ENCODE data around the gene ZNF799.
A peak's percentile ranks its signal among the peaks of the same experiment; 100 is the strongest.
"Not testable (repeated sequence)": the region's sequence is repeated elsewhere in the genome, so short reads cannot be mapped to it uniquely, and the experiment has no call there.

ZNF799 gene

GRCh38 chr19:12425236-12425887 lies 24.3 kb upstream of the ZNF799 start:
- no peak for DNase-seq (ENCODE audit: low spot score)
- no peak for TF ChIP-seq CTCF (IDR thresholded peaks at IDR 0.05; ENCODE audit: extremely low read depth, missing control alignments)

GRCh38 chr19:12417273-12417672 lies 16.2 kb upstream of the ZNF799 start:
- not testable (repeated sequence) for DNase-seq (ENCODE audit: low spot score)

GRCh38 chr19:12411893-12412292 lies 10.8 kb upstream of the ZNF799 start:
- DNase-seq (ENCODE audit: low spot score) = no peak
- no peak for TF ChIP-seq CTCF (IDR thresholded peaks at IDR 0.05; ENCODE audit: extremely low read depth, missing control alignments)

DNA sequence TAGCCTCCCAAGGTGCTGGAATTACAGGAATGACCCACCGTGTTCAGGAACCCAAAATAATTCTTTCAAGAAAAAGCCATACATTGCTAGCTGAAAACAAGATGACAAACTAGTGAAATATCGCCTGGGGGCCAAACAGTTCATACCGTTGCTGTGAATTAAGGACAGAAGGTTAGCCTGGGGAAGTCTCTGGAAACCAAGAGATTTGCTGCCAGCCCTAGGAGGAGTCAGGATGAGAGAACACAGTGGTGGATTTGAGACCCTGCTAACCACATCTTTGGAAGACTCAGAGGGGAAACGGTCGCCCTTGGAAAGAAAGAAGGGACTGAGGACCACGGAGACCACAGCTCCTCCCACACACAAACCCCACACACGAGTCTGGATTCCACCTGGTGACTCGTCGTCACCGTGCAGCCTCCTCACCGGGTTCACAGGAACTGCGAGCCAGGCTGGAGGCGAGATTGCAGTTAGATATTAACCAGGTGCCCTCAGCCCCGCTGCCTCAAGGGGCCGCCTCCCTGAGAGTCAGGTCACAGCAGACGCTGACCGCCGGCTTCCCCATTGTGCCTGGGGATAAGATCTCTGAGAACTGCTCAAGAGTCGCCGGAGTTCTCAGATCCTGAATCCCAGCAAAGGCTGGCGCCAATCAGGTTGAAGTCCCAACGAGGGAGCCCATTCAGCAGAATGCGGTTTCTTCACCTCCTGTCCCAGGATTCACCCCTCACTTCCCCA lies 1.0 kb downstream of the ZNF799 start:
- DNase-seq (ENCODE audit: low spot score) = peak; percentile 10

- DNase-seq (ENCODE audit: low spot score) = not testable (repeated sequence)
Measured at GRCh38 chr19:12391148-12391547, 9.9 kb downstream of the ZNF799 start.

DNA sequence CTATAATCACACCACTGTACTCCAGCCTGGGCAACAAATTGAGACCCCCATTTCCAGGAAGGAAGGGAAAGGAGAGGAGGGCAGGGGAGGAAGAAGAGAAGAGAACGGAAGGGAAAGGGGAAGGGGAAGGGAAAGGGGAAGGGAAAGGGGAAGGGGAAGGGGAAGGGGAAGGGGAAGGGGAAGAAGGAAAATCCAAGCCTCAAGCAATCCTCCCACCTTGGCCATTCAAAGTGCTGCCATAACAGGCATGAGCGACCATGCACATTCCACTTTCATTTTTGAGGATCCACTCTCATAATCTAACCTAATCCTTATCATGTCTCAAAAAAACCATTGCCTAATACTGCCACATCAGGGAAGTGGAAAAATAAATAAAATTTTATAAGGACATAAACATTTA lies 14.7 kb downstream of the ZNF799 start:
- not testable (repeated sequence) for DNase-seq (ENCODE audit: low spot score)

- TF ChIP-seq CTCF (IDR thresholded peaks at IDR 0.05; ENCODE audit: extremely low read depth, missing control alignments) = no peak
- no peak for DNase-seq (ENCODE audit: low spot score)
Measured at GRCh38 chr19:12380444-12380737, 20.7 kb downstream of the ZNF799 start.

- DNase-seq (ENCODE audit: low spot score) = no peak
- TF ChIP-seq CTCF (IDR thresholded peaks at IDR 0.05; ENCODE audit: extremely low read depth, missing control alignments) = no peak
Measured at GRCh38 chr19:12379732-12380443, 21.2 kb downstream of the ZNF799 start.

DNA sequence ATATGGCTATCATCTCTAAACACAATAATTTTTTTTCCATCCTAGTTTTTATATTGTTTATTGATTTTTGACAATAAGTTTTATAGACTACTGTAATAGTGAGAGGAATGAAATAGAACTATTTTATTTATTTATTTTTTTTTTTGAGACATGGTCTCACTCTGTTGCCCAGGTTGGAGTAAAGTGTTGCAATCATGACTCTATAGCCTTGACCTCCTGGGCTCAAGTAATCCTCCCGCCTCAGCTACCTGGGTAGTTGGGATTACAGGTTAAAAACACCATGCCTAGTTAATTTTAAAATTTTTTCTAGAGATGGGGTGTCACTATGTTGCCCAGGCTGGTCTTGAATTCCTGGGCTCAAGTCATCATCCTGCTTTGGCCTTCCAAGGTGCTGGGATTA lies 27.0 kb downstream of the ZNF799 start:
- no peak for DNase-seq (ENCODE audit: low spot score)
- TF ChIP-seq CTCF (IDR thresholded peaks at IDR 0.05; ENCODE audit: extremely low read depth, missing control alignments) = no peak

Data from GM20000 (cell line).